ENCODE data around the gene GTF3C2.

GRCh38 chr2:27350106-27350693 is 6.4 kb downstream of the GTF3C2 start:
- no peak for TF ChIP-seq ARNT (IDR thresholded peaks at IDR 0.05)
- no peak for TF ChIP-seq CTCF (CRISPR knock-in tag; IDR thresholded peaks at IDR 0.05)
- no peak for TF ChIP-seq ZNF83 (CRISPR knock-in tag; IDR thresholded peaks at IDR 0.05; ENCODE audit: borderline replicate concordance)
- TF ChIP-seq PHF21A (CRISPR knock-in tag; IDR thresholded peaks at IDR 0.05) = no peak
- no peak for TF ChIP-seq POLR2A (IDR thresholded peaks at IDR 0.05; ENCODE audit: insufficient read depth in 1 of 2, low read depth in 2 of 2, low read length in 2 of 2)
- TF ChIP-seq RXRA (CRISPR knock-in tag; IDR thresholded peaks at IDR 0.05) = no peak
- no peak for TF ChIP-seq ARNTL (CRISPR knock-in tag; IDR thresholded peaks at IDR 0.05)
